ENCODE measurements around the gene RRAD. TPM values are rescaled to one million over a fixed set of nuclear protein-coding genes. Genes with fewer than 3 reads are reported as not detected.
A peak's percentile ranks its signal among the peaks of the same experiment; 100 is the strongest.

The RRAD gene
- polyA plus RNA-seq, 1 donor from 2014 or later, result not detected

DNA sequence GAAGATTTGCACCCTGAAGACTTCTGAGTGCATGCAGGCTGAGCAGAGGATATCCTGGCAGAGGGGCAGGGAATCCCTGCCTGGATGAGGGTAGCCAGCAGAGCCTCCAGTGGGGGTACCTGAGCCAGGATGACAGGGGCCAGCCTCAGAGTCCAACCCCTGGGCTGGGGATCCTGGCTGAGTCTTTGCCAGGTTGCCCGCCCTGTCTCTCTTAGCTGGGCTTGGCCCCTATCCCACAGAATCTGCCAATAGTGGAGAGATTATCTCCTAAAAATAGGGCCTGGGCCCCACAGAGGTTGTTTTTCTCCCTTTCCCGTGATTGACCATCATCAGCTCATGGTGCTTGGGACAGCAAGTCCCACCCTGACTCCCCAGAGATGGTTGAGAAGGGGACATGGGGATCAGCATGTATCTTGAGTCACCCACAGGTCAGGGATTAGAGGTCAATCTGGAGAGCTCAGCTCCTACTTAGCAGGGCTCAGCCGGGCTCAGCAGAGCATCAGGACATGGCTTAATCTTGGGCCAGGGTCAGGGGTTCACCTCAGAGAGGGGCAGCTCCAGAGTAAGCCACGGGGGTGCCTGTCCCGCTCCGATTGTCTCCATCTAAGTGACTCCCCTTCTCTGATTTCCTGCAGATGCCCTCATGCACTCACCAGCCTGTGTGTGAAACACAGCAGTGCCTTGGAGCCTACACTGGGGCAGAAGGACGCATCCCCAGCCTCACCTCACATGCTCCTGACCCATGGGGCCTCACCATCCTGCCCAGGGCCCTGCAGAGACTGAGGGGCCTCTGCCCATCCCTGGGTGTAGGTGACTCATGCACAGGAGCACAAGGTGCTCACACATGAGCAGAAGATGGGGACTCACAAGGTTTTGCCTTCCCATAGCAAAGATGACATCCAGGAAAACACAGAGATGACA lies 18.2 kb downstream of the RRAD start:
- Mint-ChIP-seq H3K36me3 (peaks cover 1% of the 10 kb centered on the region), H3K27me3 (peaks cover 4% of the 10 kb centered on the region), H3K4me3 (no peak overlapping the region), H3K4me1 (no peaks in the 10 kb centered on the region), H3K27ac (no peak overlapping the region), H3K9me3 (no peaks in the 10 kb centered on the region)

DNA sequence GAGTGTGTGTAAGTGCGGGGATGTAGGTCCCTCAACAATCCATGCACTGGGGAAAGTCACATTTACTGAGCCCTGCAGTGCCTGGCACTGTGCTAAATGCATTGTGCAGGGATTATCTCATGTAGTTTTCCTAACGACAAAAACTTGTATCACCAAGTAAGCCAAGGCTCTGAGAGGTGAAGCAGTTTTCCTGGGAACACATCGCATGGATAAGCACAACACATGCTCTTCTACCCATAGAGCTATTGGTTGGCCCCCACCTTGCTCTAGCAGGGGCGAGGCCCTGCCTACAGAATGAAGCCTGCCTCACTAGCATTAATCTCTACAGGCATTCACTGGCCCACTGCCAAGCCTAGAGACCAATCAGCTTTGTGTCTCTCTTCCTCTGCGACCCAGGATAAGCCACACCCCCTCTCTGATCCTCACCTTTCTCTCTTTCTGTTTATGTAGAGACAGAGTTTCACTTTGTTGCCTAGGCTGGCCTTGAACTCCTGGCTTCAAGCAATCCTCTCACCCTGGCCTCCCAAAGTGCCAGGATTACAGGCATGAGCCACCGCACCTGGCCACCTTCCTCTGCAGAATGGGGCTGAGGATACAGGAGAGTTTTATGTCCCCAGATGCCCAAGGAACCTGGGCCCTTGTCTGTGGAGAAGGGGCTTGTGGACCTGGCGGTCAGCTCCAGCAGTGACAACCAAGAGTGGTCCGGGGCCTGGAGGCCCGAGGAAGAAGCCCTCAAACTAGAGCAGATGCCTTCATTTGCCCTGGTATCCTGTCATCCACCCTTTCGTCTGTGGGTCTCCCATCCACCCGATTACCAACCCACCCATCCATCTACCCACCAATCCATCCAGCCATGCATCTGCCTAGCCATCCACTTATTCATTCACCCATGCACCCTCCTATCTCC lies 19.4 kb downstream of the RRAD start:
- Mint-ChIP-seq H3K27ac (no peak overlapping the region), H3K9me3 (no peaks in the 10 kb centered on the region), H3K4me3 (no peak overlapping the region), H3K36me3 (peaks cover 1% of the 10 kb centered on the region), H3K4me1 (no peaks in the 10 kb centered on the region), H3K27me3 (peaks cover 4% of the 10 kb centered on the region)

DNA sequence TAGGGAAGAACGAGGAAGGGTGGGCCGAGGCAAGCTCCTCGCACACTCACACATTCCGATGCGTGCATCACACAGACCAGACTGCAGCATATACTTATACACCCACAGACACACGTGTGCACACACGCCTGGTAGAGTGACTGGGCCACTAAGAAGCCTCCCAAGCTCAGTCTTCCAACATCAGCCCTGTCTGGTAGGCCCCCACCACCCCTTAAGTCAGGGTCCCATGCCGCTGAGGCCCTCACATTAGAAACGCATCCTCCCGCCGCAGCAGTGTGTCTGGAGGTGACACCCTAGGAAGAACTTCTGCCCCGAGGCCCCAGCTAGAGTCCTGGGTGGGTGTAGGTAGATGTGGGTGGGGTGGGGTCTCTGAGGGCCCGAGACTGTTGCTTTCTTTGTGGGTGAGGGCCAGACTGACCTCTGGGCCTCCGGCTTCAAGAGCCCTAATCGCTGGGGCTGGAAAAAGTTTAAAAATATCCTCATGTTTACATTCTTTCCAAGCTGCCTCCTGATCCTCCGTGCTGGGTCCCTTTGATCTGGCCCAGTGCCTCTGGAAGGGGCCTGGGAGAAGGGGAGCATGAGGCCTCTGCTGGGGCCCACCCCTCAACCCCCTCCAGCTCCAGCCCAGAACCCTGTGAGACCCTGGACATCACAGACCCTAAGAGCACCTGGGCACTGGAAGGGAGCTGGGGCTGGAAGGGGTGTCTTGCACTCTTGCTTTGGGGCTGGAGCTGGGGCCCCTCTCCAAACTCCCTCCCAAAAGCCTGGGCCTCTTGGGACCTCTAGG lies 20.3 kb downstream of the RRAD start:
- Mint-ChIP-seq H3K36me3 (peaks cover 1% of the 10 kb centered on the region), H3K4me3 (no peak overlapping the region), H3K9me3 (no peaks in the 10 kb centered on the region), H3K4me1 (no peaks in the 10 kb centered on the region), H3K27ac (no peak overlapping the region), H3K27me3 (peaks cover 4% of the 10 kb centered on the region)

DNA sequence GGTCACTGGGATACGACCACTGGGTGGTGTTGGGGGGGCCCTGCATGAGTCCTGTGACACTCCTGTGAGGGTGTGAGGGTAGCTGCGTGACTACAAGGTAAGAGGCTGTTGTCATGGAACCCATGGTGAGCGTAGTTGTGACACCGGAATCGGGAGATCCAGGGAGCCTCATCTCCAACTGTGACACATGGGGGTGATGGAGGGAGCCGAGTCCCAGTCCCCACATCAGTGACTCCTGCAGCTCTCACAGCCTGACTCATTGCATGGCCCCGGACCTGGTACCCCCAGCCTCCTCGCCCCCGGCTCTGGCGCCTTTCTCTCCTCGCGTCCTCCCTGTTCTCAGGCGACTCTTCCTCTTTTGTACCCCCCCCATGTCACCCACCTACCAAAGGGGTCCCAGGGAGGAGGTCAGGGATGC lies 20.9 kb downstream of the RRAD start:
- Mint-ChIP-seq H3K36me3 (peaks cover 1% of the 10 kb centered on the region), H3K4me1 (no peaks in the 10 kb centered on the region), H3K9me3 (no peaks in the 10 kb centered on the region), H3K27ac (no peak overlapping the region), H3K27me3 (peaks cover 4% of the 10 kb centered on the region), H3K4me3 (no peak overlapping the region)

DNA sequence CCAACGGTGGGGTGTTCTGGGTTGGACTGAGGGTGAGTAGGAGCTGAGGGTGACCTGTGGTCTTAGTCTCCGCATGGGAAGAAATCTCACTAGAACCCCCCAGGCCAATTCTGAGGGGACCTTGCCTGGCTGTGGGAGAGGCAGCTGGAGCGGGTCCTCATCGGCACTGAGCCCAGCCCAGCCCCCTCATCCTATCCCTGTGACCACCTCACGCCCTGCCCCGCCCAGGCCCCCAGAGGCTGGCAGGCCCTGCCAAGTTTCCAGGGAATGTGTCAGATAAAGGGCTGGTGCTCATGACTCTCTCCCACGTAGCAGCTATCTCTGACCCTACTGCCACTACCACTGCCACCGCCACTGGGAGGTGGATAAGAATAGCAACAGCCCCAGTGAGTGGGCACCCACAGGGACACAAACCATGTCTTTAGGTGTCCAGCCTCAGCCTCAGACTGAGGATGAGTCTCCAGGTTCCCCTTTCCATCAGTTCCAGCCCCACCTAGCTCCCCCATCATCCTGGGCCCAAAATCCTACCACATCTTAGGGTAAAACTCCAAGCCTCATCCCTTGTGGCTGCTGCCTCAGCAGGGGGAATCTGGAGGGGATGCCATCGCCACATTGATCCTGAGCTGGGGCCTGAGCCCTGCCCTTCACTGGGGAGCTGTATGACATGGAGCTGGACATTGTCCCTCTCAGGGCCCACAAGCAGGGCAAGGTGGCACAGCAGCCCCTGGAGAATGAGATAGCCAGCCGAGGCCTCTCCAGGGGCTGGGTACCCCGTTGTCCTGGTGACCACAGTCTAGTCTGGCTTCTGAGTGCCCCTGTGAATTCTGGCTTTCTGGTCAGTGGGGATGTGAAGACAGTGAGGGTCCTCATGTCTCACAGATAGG lies 21.5 kb downstream of the RRAD start:
- H3K27me3 Mint-ChIP-seq, result peaks cover 4% of the 10 kb centered on the region
- no peaks in the 10 kb centered on the region for H3K9me3 Mint-ChIP-seq
- no peak overlapping the region for H3K4me3 Mint-ChIP-seq
- H3K4me1 Mint-ChIP-seq, result no peaks in the 10 kb centered on the region
- H3K27ac Mint-ChIP-seq, result no peak overlapping the region
- H3K36me3 Mint-ChIP-seq, result peaks cover 1% of the 10 kb centered on the region

DNA sequence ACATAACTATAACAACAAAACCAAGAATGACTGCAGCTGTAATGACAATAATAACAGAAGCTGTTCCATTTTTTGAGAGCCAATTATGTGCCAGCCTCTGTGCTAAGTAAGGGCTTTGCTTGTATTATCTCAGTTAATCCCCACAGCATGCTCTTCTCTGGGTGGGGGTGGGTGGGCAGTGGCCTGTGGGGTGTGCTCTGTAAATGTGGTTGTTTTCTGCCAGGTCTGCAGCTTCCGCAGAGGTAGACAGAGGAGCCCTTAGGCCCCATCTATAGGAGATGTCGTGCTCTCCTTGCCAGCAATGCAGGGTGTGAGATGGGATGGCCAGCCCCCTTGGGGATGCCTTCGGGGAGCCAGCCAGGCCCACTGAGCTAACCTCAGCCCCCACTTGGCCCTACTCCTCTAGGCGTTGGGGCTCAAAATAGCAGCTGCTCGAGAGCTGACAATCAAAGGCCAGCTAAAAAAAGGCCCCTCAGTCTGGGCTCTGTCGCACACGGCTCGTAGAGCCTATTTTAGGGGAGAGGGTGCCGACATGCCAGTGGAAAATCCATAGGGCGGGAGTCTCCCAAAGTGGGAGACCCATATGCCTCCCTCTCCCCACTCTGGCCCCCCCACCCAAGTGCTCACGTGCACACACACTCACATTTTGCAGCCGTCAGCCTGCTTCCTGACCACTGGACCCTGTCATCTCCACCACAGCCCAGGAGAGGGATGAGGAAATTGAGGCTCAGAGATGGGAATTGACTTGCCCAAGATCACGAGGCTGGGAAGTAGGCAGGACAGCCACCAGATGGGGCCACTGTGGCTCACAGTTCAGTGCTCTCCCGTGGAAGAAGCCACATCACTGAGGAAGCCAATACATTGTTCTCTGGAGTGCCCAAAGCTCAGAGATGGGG lies 22.4 kb downstream of the RRAD start:
- H3K9me3 Mint-ChIP-seq, result no peaks in the 10 kb centered on the region
- peaks cover 1% of the 10 kb centered on the region for H3K36me3 Mint-ChIP-seq
- H3K27me3 Mint-ChIP-seq, result peaks cover 2% of the 10 kb centered on the region
- H3K4me3 Mint-ChIP-seq, result peak overlapping the region in 1 of 4 donors; percentile 23
- H3K27ac Mint-ChIP-seq, result no peak overlapping the region
- H3K4me1 Mint-ChIP-seq, result no peaks in the 10 kb centered on the region

DNA sequence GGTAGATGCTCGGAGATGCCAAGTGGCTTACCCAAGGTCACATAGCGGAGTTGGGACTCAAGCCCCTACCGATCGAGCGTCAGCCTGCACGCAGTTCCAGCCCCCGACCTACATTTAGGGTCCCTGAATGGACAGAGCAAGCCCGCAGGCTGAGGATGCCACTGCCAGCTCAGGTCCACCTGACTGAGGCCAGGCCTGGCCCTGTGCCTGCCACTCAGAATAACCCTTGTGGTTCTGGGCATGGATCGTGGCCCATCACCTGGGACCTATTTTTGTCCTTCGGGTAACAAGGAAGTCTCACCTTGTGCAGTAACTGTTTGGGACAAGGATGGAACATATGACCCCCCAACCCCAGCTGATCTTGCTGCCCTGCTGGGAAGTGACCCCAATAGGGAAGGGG lies 23.7 kb downstream of the RRAD start:
- H3K36me3 Mint-ChIP-seq, result peaks cover 1% of the 10 kb centered on the region
- peak overlapping the region in 1 of 3 donors; percentile 62 for H3K27ac Mint-ChIP-seq
- H3K4me3 Mint-ChIP-seq, result no peak overlapping the region
- H3K27me3 Mint-ChIP-seq, result peaks cover 2% of the 10 kb centered on the region
- H3K4me1 Mint-ChIP-seq, result no peaks in the 10 kb centered on the region
- H3K9me3 Mint-ChIP-seq, result no peaks in the 10 kb centered on the region

DNA sequence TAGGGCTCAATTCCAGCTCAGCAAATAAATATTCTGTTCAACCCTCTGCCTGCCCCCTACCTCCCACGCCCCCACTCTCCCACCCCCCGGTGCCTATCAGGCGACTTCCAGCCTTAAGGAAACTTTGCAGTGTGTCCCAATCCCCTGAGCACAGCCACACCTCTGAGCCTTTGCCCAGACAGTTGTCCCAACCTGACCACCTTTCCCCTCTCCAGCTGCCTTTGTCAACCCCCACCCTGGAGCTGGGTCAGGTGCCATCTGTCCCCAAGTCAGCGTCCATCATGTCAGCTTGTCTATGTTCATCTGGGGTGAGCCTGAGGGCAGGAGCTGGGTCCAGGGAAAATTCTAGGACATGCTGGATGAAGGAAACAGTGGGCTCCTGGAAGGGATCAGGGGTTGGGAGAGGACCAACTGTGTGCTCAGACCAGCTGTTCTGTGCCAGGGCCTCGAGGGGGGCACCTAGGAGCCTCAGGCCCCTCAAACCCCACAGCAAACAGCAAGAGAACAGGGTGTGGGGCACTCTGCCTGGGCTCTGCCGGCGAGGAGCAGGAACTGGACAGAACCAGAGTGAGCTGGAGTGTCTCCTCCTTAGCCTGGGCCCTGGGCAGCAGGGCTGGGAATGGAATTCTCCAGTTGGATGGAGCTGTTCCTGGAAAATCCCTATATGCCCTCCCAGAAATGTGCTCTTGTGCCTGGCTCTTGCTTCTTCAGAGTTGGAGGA lies 24.5 kb downstream of the RRAD start:
- Mint-ChIP-seq H3K27me3 (peaks cover 2% of the 10 kb centered on the region), H3K27ac (no peak overlapping the region), H3K9me3 (no peaks in the 10 kb centered on the region), H3K36me3 (peaks cover under 1% of the 10 kb centered on the region), H3K4me1 (no peaks in the 10 kb centered on the region), H3K4me3 (no peak overlapping the region)

DNA sequence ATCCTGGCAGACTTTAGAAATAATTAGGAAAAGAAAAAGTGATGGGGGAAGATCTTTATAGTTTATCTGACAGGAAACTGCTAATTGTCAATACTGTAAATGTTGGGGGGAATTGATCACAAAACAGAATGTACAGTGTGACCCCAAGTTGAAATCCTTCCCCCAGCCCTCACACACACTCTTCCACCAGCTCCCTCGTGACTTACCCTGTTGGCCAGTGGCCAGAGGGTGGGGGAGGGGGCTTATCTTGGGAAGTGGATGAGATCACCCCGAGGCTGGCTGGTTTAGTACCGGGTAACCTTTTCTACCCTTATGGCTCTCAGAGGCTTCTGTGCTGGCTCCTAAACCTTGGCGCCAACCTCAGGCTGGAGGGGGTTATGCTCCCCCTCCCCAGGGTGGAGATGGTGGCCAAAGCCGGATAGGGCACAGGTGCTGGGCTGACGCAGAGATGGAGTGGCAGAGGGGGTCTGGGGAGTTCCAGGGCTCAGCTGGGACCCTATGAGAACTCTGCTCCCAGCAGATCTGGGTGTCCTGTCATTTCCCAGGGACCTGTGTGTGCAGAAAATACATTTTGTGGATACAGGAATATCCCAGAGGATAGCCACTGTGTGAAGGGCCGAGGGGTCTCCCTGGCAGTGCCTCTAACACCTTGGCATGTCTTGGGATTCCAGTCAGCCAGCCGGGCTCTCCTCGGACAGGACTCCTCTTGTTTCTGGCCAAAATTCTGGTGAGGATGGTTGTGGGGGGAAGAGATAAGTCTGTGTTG lies 25.2 kb downstream of the RRAD start:
- Mint-ChIP-seq H3K4me1 (peaks cover 0 to 2% (median 0%) of the 10 kb centered on the region in 3 donors), H3K9me3 (no peaks in the 10 kb centered on the region), H3K36me3 (no peaks in the 10 kb centered on the region), H3K27me3 (peaks cover 2% of the 10 kb centered on the region), H3K4me3 (no peak overlapping the region), H3K27ac (peak overlapping the region in 1 of 3 donors; percentile 10)

DNA sequence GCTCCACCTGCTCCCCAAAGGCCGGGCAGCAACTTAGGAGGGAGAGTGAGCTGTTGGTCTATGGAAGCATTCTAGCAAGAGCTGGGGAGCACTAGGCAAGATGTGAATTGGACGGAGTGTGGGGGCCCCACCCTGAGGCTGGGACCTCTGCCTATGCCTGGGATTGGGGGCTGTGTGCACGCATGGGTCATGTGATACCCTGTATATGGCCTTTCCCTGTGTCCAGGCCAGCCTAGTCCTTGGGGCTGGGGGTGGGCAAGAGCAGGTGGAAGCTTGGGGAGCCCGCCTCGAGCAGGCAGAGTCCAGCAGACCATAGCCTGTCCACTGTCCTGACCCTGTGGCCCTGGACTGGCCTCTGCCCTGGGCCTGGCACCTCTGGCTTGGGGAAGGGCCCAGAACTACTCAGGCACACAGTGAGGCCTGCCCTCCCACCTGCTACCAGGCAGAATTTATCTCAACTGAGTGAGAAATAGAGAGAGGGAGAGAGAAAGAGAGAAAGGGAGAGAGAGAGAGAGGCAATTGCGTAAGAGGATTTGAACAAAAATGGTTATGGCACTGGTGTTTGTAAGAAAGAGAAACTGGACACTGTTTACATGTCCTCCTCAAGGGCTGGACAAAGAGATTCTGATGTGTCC lies 25.9 kb downstream of the RRAD start:
- Mint-ChIP-seq H3K9me3 (no peaks in the 10 kb centered on the region), H3K4me1 (peaks cover 0 to 3% (median 0%) of the 10 kb centered on the region in 3 donors), H3K36me3 (no peaks in the 10 kb centered on the region), H3K27me3 (peaks cover 2% of the 10 kb centered on the region), H3K27ac (peak overlapping the region in 1 of 3 donors; percentile 10), H3K4me3 (no peak overlapping the region)

DNA sequence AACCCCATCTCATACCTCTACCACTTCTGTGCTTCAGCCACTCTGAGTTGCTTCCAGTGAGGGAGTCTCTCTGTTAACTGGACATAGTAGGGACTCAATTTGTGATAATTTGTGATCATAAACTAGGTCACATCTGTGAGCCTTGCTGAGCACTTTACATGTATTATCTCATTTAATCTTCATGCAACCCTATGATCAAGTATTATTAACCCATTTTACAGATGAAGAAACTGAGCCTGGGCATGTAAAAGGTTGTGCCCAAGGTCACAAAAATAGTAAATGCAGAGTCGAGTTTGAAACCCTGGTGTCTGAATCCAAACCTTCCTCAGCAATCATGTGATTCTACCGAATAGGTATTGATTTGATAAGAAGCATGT lies 26.4 kb downstream of the RRAD start:
- no peaks in the 10 kb centered on the region for H3K36me3 Mint-ChIP-seq
- H3K27ac Mint-ChIP-seq, result no peak overlapping the region
- no peaks in the 10 kb centered on the region for H3K9me3 Mint-ChIP-seq
- no peak overlapping the region for H3K4me3 Mint-ChIP-seq
- H3K4me1 Mint-ChIP-seq, result peaks cover 0 to 3% (median 0%) of the 10 kb centered on the region in 3 donors
- H3K27me3 Mint-ChIP-seq, result peaks cover 2% of the 10 kb centered on the region

DNA sequence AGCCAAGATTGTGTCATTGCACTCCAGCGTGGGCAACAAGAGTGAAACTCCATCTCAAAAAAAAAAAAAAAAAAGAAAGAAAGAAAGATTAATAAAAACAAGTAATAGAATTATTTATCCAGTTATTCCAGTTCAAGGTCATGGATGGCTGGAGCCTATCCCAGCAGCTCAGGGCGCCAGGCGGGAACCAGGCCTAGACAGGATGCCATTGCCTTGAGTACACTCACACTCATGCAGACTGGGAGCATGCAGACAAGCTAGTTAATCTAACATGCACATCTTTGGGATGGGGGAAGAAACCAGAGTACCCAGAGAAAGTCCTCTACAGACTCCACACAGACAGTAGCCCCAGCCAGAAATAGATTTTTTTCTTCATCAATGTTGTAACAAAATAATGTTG lies 27.1 kb downstream of the RRAD start:
- Mint-ChIP-seq H3K9me3 (no peaks in the 10 kb centered on the region), H3K27ac (no peak overlapping the region), H3K27me3 (peaks cover 1% of the 10 kb centered on the region), H3K4me1 (peaks cover 0 to 3% (median 0%) of the 10 kb centered on the region in 3 donors), H3K4me3 (no peak overlapping the region), H3K36me3 (no peaks in the 10 kb centered on the region)
